ENCODE data around the gene ANAPC4. TPM values are rescaled to one million over a fixed set of nuclear protein-coding genes. Genes with fewer than 3 reads are reported as not detected.

The ANAPC4 gene
- total and polyA plus RNA-seq, 2 of the 4 experiments (the other 2 are of a cell fraction): 12.4 to 18.3 TPM

- BruUV-seq (replicated peaks): no TSS peak
These were observed 18.4 kb upstream of the ANAPC4 start for GRCh38 chr4:25358515-25359275.

More at GRCh38 chr4:25358515-25359275, 18.4 kb upstream of the ANAPC4 start:
- no peaks in the 10 kb centered on the region for H3K4me1 ChIP-seq (ENCODE audit: control insufficient read depth, insufficient read depth, low read length)
- 90% methylated on average over 9 of the region's 14 CpGs; no CpG with 5 or more reads in 1 of the 2 experiments for WGBS, 2 experiments (ENCODE audit: extremely low coverage in 2 of 2, insufficient read length in 1 of 2)
- H2BK5ac ChIP-seq (ENCODE audit: low read depth, low read length, poor library complexity, severe bottlenecking): no peak overlapping the region
- no peaks in the 10 kb centered on the region for H4K20me1 ChIP-seq (ENCODE audit: insufficient read depth, low read length)
- no peaks in the 10 kb centered on the region for H3K36me3 ChIP-seq (ENCODE audit: control insufficient read depth, insufficient read depth, low read length)
- no peak overlapping the region for H2BK120ac ChIP-seq (ENCODE audit: low read depth, low read length)
- POLR2A ChIA-PET (ENCODE audit: unreplicated experiment): no interaction called here
- no peak overlapping the region for H2BK20ac ChIP-seq (ENCODE audit: low read depth, low read length)
- H2AFZ ChIP-seq (replicated peaks; ENCODE audit: low read length, poor library complexity): no peak overlapping the region
- H3K27me3 ChIP-seq (ENCODE audit: control insufficient read depth, insufficient read depth, low read length): no peaks in the 10 kb centered on the region
- DNase-seq (no peak), ATAC-seq (ENCODE audit: low read depth) (no peak)
- no peak overlapping the region for H3K18ac ChIP-seq (ENCODE audit: low read depth, low read length)
- no peaks in the 10 kb centered on the region for H3K9me3 ChIP-seq (ENCODE audit: control insufficient read depth, insufficient read depth, low read length)
- no peak overlapping the region for H3K56ac ChIP-seq (ENCODE audit: extremely low read depth, insufficient read depth, low read length)
- H3K79me1 ChIP-seq (ENCODE audit: low read depth in 1 of 2, low read length in 2 of 2): no peaks in the 10 kb centered on the region
- H3K9me1 ChIP-seq (ENCODE audit: insufficient read depth, low read length): peaks cover 5% of the 10 kb centered on the region; the same call in 1 of the 2 replicates
- H3K4me2 ChIP-seq (ENCODE audit: low read depth, low read length): no peak overlapping the region
- no peak overlapping the region for H2AK5ac ChIP-seq (ENCODE audit: low read depth, low read length)
- H3K9ac ChIP-seq (ENCODE audit: low read depth, low read length): no peak overlapping the region
- in situ Hi-C loops (cut with MboI; ENCODE audit: low sequenced_read_pairs): loop anchor here (25.0 kb wide), 1 partner anchor 371 kb away; no protein-coding TSS in a partner anchor
- TF ChIP-seq RCOR1 (IDR thresholded peaks at IDR 0.05; ENCODE audit: insufficient replicate concordance, low read length): no peak
- TF ChIP-seq NFE2L2 (IDR thresholded peaks at IDR 0.05; ENCODE audit: low read depth, low read length): 0 out of 2 replicates have a peak, but pooled peaks have one; percentile 41
- TF ChIP-seq USF2 (IDR thresholded peaks at IDR 0.05; ENCODE audit: low read depth, low read length): no peak
- H3K27ac ChIP-seq (ENCODE audit: insufficient read depth, low read length): no peak overlapping the region
- no peak overlapping the region for H4K91ac ChIP-seq (ENCODE audit: insufficient read depth, low read depth, low read length)
- H3K23ac ChIP-seq (ENCODE audit: low read depth, low read length): no peak overlapping the region
- no peak overlapping the region for H3K4me3 ChIP-seq (ENCODE audit: insufficient read depth, low read depth, low read length)
- CTCF ChIA-PET: interaction anchor here (0.6 kb wide), 1 partner anchor 99 kb away, joined by 3 read pairs; no protein-coding TSS in a partner anchor
- no peak overlapping the region for H3K4ac ChIP-seq (ENCODE audit: low read depth, low read length)
- no peak overlapping the region for H2AK9ac ChIP-seq (replicated peaks; ENCODE audit: low read depth, low read length, poor library complexity)
- no peak overlapping the region for H3K14ac ChIP-seq (replicated peaks; ENCODE audit: low read depth, low read length)
- no peak overlapping the region for H2BK15ac ChIP-seq (ENCODE audit: low read depth, low read length)
- dilution Hi-C loops (cut with HindIII; ENCODE audit: low sequenced_read_pairs, unreplicated experiment): no loop called here
- no peak overlapping the region for H4K5ac ChIP-seq (ENCODE audit: low read depth, low read length)
- intact Hi-C loops (cut with micrococcal nuclease): no loop called here
- no peak overlapping the region for H4K8ac ChIP-seq (ENCODE audit: low read depth in 2 of 2, low read length in 2 of 2)
